GM23338 (cell line): ENCODE measurements around the gene TBPL2. TPM values are rescaled to one million over a fixed set of nuclear protein-coding genes. Genes with fewer than 3 reads are reported as not detected.

Experiments used
- ATAC-seq: fragments of 200-7000 bp; cut with Tn5 transposase; 3 replicates; pipeline ENCODE4 v1.9.1; 2020
- DNase-seq: peaks from one replicate; pipeline ENCODE4 v3.0.0-alpha.2; 2015; ENCODE audit warnings: low spot score
- H2AFZ ChIP-seq: fragments of 200-600 bp; sonication (generic); 2 replicates; pipeline ENCODE4 v1.8.0; 2016; ENCODE audit warnings: antibody characterized with exemption, mild to moderate bottlenecking, moderate library complexity
- H3F3A ChIP-seq: fragments of 200-600 bp; sonication (generic); replicated peaks from 2 replicates; pipeline ENCODE4 v1.8.0; 2017; ENCODE audit warnings: antibody characterized with exemption, mixed run types, low read depth
- H3K27ac ChIP-seq: fragments of 200-600 bp; sonication (generic); 2 replicates; pipeline ENCODE4 v1.6.1; 2016; ENCODE audit warnings: low read depth
- H3K27me3 ChIP-seq: fragments of 200-600 bp; sonication (generic); 2 replicates; pipeline ENCODE4 v1.8.0; 2016; ENCODE audit warnings: mild to moderate bottlenecking, mixed run types, moderate library complexity; ENCODE audit not compliant: insufficient read depth
- H3K36me3 ChIP-seq: fragments of 200-600 bp; sonication (generic); 2 replicates; pipeline ENCODE4 v1.8.0; 2016; ENCODE audit warnings: mild to moderate bottlenecking; ENCODE audit not compliant: insufficient read depth
- H3K4me1 ChIP-seq: fragments of 200-600 bp; sonication (generic); 2 replicates; pipeline ENCODE4 v1.8.0; 2016; ENCODE audit warnings: mild to moderate bottlenecking, moderate library complexity; ENCODE audit not compliant: insufficient read depth
- H3K4me2 ChIP-seq: fragments of 200-600 bp; sonication (generic); 2 replicates; pipeline ENCODE4 v1.7.1; 2017; ENCODE audit warnings: mixed run types
- H3K4me3 ChIP-seq: fragments of 200-600 bp; sonication (generic); 2 replicates; pipeline ENCODE4 v1.6.1; 2016; ENCODE audit warnings: mixed run types
- H3K79me2 ChIP-seq: fragments of 200-600 bp; sonication (generic); replicated peaks from 2 replicates; pipeline ENCODE4 v1.8.0; 2017; ENCODE audit warnings: mild to moderate bottlenecking; ENCODE audit not compliant: insufficient read depth
- H3K9me2 ChIP-seq: fragments of 200-600 bp; sonication (generic); 2 replicates; pipeline ENCODE4 v1.8.0; 2017; ENCODE audit not compliant: insufficient read depth
- H4K20me1 ChIP-seq: fragments of 200-600 bp; sonication (generic); replicated peaks from 2 replicates; pipeline ENCODE4 v1.8.0; 2017; ENCODE audit warnings: mild to moderate bottlenecking; ENCODE audit not compliant: insufficient read depth
- H3K27ac Mint-ChIP-seq: 2 replicates; pipeline ENCODE4 v1.8.0; 2020; ENCODE audit warnings: inconsistent platforms, mild to moderate bottlenecking, moderate library complexity, mixed read lengths
- H3K27me3 Mint-ChIP-seq: 3 replicates; pipeline ENCODE4 v1.8.0; 2022; ENCODE audit warnings: low read depth, mild to moderate bottlenecking, moderate library complexity, mixed read lengths, inconsistent platforms; ENCODE audit not compliant: insufficient read depth, poor library complexity
- H3K36me3 Mint-ChIP-seq: 3 replicates; pipeline ENCODE4 v1.8.0; 2021; ENCODE audit warnings: low read depth, mild to moderate bottlenecking, inconsistent platforms, moderate library complexity, mixed read lengths
- H3K4me1 Mint-ChIP-seq: 3 replicates; pipeline ENCODE4 v1.8.0; 2020; ENCODE audit warnings: mild to moderate bottlenecking, inconsistent platforms, mixed read lengths
- H3K4me3 Mint-ChIP-seq: 3 replicates; pipeline ENCODE4 v1.8.0; 2021; ENCODE audit warnings: moderate library complexity, mild to moderate bottlenecking, inconsistent platforms, mixed read lengths
- H3K9me3 Mint-ChIP-seq: 3 replicates; pipeline ENCODE4 v1.8.0; 2020; ENCODE audit warnings: moderate library complexity, mild to moderate bottlenecking, inconsistent platforms, mixed read lengths
- CREB1 ChIP-seq: fragments of 250-450 bp; sonication (Bioruptor Pico); IDR thresholded peaks from 2 replicates; pipeline ENCODE4 v1.5.0; 2020; ENCODE audit warnings: low read depth, mild to moderate bottlenecking, moderate library complexity
- EZH2 ChIP-seq: fragments of 200-600 bp; sonication (generic); IDR thresholded peaks from one replicate; pipeline ENCODE4 v1.8.0; 2017; ENCODE audit warnings: antibody characterized with exemption, mild to moderate bottlenecking, low read depth; ENCODE audit not compliant: unreplicated experiment
- EZH2phosphoT487 ChIP-seq: fragments of 200-600 bp; sonication (generic); IDR thresholded peaks from one replicate; pipeline ENCODE4 v1.8.1; 2018; ENCODE audit warnings: antibody characterized with exemption; ENCODE audit not compliant: unreplicated experiment
- NANOG ChIP-seq: IDR thresholded peaks from 2 replicates; pipeline ENCODE4 v1.6.1; 2016; ENCODE audit warnings: antibody characterized with exemption, borderline replicate concordance
- REST ChIP-seq: IDR thresholded peaks from one replicate; pipeline ENCODE4 v1.6.1; 2018; ENCODE audit warnings: antibody characterized with exemption; ENCODE audit not compliant: unreplicated experiment
- STAT1 ChIP-seq: IDR thresholded peaks from one replicate; pipeline ENCODE4 v1.6.1; 2016; ENCODE audit warnings: antibody characterized with exemption; ENCODE audit not compliant: unreplicated experiment
- ZNF114 ChIP-seq: fragments of 250-450 bp; sonication (Bioruptor Pico); IDR thresholded peaks from 2 replicates; pipeline ENCODE4 v1.5.0; 2020; ENCODE audit warnings: mild to moderate bottlenecking, moderate library complexity
- ZNF331 ChIP-seq: fragments of 250-450 bp; sonication (Bioruptor Pico); IDR thresholded peaks from 2 replicates; pipeline ENCODE4 v1.5.0; 2020; ENCODE audit warnings: low read depth, mild to moderate bottlenecking, moderate library complexity
- polyA plus RNA-seq: library from polyadenylated mRNA; unstranded; fragments of >200 nt; fragmentation: Nextera tagmentation; extraction: Ambion mirVana; gene quantifications from 2 replicates; pipeline ENCODE4 v1.2.1, GENCODE V29; 2016
- total RNA-seq: library from RNA; depleted of rRNA; stranded (reverse); fragments of >200 nt; shearing (Covaris generic); gene quantifications from 2 replicates; pipeline ENCODE4 v1.2.3, GENCODE V29; 2014
- TF ChIP-seq, protein P1 (sequence below): IDR thresholded peaks from 2 replicates; pipeline ENCODE4 v1.6.1; 2016; ENCODE audit warnings: antibody characterized with exemption
- TF ChIP-seq, protein P2 (sequence below), 2 experiments: fragments of 200-600 bp in 1 of 2; sonication (generic) in 1 of 2; conservative IDR thresholded peaks; 2 replicates each; pipeline versions ENCODE4 v1.5.1 to v1.6.1; 2016 to 2017; ENCODE audit warnings: antibody characterized with exemption in 2 of 2, low read depth in 2 of 2, mild to moderate bottlenecking in 2 of 2, moderate library complexity in 1 of 2

Gene TBPL2
- total and polyA plus RNA-seq, 2 experiments from 2014 or later: 0.24 TPM; not detected in 1

GRCh38 chr14:55374771-55375170, 65.6 kb downstream of the TBPL2 start (continued):
- TF ChIP-seq REST (no peak), ZNF114 (CRISPR knock-in tag) (no peak), ZNF331 (no peak), EZH2phosphoT487 (no peak), CREB1 (CRISPR knock-in tag) (no peak), EZH2 (no peak), STAT1 (no peak), NANOG (no peak)
- TF ChIP-seq, protein P1, sequence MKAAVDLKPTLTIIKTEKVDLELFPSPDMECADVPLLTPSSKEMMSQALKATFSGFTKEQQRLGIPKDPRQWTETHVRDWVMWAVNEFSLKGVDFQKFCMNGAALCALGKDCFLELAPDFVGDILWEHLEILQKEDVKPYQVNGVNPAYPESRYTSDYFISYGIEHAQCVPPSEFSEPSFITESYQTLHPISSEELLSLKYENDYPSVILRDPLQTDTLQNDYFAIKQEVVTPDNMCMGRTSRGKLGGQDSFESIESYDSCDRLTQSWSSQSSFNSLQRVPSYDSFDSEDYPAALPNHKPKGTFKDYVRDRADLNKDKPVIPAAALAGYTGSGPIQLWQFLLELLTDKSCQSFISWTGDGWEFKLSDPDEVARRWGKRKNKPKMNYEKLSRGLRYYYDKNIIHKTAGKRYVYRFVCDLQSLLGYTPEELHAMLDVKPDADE: no peak

DNA sequence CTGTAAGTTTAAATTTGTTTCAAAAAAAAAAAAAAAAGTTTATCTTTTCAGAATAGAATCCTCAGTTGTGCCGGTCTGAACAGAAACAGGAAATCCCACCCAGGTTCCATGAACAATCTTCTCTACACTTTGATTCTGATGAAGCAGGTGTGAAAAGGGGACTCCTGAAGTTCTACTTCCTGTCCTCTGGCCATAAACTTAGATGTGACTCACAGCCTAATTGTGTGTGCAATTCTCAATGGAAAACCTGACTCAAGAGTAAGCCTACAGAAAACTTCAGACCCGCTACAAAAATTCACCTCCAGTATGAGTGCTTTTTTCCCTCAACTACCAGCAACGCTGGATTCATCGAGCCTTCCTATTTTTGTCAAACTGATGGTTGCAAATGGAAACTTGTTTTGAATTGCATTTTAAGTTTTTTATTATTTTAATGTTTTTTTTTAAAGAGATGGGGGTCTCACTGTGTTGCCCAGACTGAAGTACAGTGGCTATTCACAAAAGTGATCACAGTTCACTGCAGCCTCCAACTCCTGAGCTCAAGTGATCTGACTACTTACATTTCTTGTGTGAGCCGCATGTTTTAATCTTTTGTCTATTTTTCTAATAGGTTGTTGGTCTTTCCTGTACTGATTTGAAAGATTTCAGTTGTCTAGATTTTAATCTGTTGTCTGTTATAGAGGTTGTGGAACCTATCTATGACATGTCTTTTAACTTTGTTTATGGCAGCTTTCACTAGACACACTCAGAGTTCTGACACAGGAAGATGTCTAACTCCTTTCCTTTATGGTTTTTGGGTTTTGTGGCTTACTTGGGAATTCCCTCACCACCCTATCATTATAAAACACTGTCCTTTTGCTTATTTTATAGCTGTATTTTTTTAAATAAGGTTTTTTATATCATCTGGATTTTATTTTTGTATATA, 66.4 kb downstream of the TBPL2 start:
- Histone ChIP-seq H3F3A (no peaks in the 10 kb centered on the region), H3K27me3 (no peaks in the 10 kb centered on the region), H3K36me3 (peaks cover 18% of the 10 kb centered on the region; the same call in 1 of the 2 replicates), H2AFZ (no peak overlapping the region), H3K79me2 (no peaks in the 10 kb centered on the region), H3K9me2 (no peaks in the 10 kb centered on the region), H4K20me1 (0 out of 2 replicates have a peak, but pooled peaks cover 5% of the 10 kb centered on the region), H3K27ac (no peak overlapping the region), H3K4me2 (no peak overlapping the region), H3K4me1 (no peaks in the 10 kb centered on the region), H3K4me3 (no peak overlapping the region)
- Mint-ChIP-seq H3K4me3 (no peak overlapping the region), H3K4me1 (no peaks in the 10 kb centered on the region), H3K9me3 (no peaks in the 10 kb centered on the region), H3K27ac (no peak overlapping the region), H3K27me3 (peaks cover 5% of the 10 kb centered on the region), H3K36me3 (peaks cover 34% of the 10 kb centered on the region)
- ATAC-seq (no peak), DNase-seq (no peak)
- no peak for TF ChIP-seq NANOG
- no peak for TF ChIP-seq CREB1 (CRISPR knock-in tag)
- TF ChIP-seq, protein P2, sequence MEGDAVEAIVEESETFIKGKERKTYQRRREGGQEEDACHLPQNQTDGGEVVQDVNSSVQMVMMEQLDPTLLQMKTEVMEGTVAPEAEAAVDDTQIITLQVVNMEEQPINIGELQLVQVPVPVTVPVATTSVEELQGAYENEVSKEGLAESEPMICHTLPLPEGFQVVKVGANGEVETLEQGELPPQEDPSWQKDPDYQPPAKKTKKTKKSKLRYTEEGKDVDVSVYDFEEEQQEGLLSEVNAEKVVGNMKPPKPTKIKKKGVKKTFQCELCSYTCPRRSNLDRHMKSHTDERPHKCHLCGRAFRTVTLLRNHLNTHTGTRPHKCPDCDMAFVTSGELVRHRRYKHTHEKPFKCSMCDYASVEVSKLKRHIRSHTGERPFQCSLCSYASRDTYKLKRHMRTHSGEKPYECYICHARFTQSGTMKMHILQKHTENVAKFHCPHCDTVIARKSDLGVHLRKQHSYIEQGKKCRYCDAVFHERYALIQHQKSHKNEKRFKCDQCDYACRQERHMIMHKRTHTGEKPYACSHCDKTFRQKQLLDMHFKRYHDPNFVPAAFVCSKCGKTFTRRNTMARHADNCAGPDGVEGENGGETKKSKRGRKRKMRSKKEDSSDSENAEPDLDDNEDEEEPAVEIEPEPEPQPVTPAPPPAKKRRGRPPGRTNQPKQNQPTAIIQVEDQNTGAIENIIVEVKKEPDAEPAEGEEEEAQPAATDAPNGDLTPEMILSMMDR (conservative IDR thresholded peaks at IDR 0.05; ENCODE audit: low read depth in 2 of 2): no peak
- no peak for TF ChIP-seq ZNF114 (CRISPR knock-in tag)
- TF ChIP-seq, protein P1: no peak
- no peak for TF ChIP-seq ZNF331
- TF ChIP-seq REST: no peak
- TF ChIP-seq EZH2: no peak
